SW480 (cell line): ENCODE data around the gene SNU13.
A peak's percentile ranks its signal among the peaks of the same experiment; 100 is the strongest.
"Not testable (repeated sequence)": the region's sequence is repeated elsewhere in the genome, so short reads cannot be mapped to it uniquely, and the experiment has no call there.

Source experiments
- DNase-seq: peaks from one replicate; pipeline ENCODE4 v3.0.0-alpha.2; 2016; ENCODE audit warnings: low spot score

The SNU13 gene

DNA sequence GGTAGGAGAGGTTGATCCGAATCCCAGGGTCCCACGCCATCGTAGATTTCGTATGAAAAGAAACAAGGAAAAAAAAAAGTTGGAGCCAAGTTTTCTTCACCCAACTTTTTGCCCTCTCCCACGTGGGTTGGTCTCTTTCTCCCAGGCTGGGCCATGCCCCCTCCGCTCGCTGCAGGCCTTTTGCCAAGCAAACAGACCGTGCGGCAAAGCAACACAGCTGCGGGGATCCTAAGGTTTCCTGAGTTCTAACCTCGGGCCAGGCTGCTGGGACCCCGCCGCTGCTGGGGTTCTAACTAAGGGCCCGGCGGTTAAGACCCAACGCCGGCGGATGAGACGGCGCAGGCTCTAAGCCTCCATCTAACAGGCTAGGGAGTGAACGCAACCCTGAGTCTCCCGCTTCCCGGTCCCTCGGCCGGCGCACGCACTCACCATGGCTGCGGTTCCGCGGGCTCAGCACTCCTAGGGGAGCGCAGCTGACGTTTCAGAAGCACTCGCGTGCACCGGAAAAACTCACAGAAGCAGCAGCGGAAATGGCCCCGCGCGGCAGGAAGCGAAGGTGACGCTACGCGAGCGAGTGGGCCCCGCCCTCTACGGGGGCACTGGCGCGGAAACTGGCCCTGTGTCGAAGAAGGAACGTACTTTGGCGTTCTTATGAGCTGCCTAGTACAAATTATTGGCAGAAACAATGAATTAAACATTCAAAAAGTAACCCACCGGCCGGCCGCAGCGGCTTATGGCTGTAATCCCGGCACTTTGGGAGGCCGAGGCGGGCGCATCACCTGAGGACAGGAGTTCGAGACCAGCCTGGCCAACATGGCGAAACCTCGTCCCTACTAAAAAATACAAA is at the start of gene SNU13:
SNU13 (minus strand) TSS at position 503 of the 847 bp plus-strand sequence; CDS start at position 432, 71 bp downstream.
- DNase-seq = peak; percentile 91

GRCh38 chr22:41733241-41733640 is 44.6 kb upstream of the SNU13 start:
- DNase-seq = not testable (repeated sequence)

DNA sequence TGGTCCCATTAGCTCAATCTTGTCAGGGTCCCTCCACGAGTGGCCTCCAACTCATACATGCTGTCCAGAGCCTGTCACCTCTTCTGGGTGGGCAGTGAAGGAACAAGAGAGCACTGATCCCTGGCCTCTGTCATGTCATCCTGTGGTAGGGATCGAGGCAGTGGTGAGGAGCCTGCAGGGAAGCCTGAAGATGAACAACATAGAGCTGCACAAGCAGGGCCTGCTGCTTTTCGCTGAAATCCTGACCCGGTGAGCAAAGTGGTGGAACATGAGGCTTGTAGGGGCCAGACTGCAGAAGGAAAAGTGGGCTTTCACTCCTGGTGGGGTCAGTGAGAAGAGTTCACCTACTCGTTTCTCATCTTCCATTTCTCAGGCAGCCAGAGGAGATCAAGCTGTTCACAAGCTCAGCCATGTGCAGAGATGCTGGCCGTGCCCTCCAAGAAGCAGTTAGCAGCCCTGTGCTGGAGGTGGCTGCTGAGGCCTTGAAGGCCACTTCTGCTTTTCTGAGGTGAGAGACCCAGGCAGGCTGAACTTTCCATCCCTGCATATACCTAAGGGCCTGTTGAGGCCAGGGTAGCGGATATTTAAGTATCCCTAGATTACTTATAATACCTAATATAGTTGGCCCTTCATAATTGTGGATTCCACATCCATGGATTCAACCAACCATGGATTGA is 43.6 kb upstream of the SNU13 start:
- no peak for DNase-seq

DNA sequence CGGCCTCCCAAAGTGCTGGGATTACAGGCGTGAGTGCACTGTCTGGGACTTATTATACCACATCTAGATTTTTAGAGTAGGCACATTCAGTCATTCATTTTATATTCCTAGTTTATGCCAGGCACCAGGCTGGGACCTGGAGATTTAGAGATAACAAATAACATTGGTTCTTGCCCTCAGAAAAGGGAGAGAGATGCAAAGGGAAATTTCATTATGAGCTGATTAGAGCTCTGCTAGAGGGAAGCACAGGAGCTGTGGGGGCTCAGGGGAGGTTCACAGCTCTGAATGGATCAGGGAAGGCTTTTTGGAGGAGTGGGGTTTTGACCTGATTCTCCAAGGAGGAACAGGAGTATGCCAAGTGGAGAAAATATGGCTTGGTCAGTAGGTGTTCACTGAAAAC is 42.9 kb upstream of the SNU13 start:
- no peak for DNase-seq

DNA sequence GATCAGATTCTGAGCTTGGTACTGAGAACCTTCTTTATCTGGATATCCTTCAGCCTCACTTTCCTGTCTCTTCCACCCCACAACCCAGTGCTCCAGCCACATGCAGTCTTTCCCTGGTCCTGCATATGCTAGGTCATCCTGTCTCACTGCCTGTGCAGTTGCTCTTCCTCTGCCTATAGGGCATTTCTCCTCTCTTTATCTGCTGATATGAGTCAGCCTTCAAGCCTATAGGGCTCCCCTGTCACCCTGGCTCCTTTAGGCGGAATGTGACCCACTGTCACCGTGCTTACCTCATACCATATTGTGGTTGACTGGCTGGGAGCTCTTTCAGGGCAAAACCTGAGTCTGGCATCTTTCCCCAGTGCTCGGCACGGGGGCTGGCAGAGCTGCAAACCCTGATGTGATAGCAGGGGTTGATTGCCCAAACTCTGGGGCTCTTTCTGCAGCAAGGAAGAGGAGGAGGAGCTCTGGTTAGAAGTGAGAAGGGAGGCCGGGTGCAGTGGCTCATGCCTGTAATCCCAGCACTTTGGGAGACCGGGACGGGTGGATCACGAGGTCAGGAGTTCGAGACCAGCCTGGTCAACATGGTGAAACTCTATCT is 36.9 kb upstream of the SNU13 start:
- peak; percentile 35 for DNase-seq

DNA sequence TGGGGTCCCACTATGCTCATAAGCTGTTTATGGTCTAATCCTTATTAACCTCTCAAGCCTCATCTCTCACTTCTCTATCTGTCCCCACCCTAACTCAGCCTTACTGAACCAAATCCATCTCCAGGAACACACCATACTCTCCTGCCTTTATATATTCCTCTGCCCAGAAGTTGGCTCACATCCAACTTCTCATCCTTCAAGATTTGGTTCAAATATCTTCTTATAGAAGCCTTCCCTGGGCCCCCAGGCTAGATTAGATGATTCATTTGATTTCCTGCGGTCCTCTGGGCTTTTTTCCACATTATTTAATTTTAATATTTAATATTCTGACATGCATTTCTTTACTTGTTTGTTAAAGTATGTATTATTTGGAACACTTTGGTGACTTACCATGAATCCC is 33.8 kb upstream of the SNU13 start:
- DNase-seq = no peak

DNA sequence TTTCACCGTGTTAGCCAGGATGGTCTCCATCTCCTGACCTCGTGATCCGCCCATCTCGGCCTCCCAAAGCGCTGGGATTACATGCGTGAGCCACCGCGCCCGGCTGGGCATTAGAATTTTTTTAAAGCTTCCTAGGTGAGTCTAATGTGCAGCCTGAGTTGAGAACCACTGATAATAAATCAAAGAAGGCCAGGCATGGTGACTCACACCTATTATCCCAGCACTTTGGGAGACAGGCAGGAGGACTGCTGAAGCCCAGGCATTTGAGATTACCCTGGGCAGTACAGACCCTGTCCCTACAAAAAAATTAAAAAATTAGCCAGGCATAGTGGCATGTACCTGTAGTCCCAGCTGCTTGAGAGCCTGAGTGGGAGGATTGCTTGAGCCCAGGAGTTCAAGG is 24.3 kb upstream of the SNU13 start:
- DNase-seq = peak; percentile 63

- no peak for DNase-seq
These were observed 20.7 kb upstream of the SNU13 start for GRCh38 chr22:41709341-41709740.

GRCh38 chr22:41702763-41703162 is 14.1 kb upstream of the SNU13 start:
- no peak for DNase-seq

- DNase-seq = no peak
These were observed 11.4 kb upstream of the SNU13 start for GRCh38 chr22:41700108-41700364.

GRCh38 chr22:41699264-41700107 is 10.8 kb upstream of the SNU13 start, which contains the start of gene MEI1:
Gene MEI1 (plus strand): TSS chr22:41699503. CDS start chr22:41699539, 36 bp downstream.
- DNase-seq = no peak

GRCh38 chr22:41697126-41697775 is 8.6 kb upstream of the SNU13 start:
- peak; percentile 77 for DNase-seq

GRCh38 chr22:41696703-41697102 is 8.0 kb upstream of the SNU13 start:
- DNase-seq = no peak

GRCh38 chr22:41695211-41695610 is 6.5 kb upstream of the SNU13 start:
- no peak for DNase-seq

DNA sequence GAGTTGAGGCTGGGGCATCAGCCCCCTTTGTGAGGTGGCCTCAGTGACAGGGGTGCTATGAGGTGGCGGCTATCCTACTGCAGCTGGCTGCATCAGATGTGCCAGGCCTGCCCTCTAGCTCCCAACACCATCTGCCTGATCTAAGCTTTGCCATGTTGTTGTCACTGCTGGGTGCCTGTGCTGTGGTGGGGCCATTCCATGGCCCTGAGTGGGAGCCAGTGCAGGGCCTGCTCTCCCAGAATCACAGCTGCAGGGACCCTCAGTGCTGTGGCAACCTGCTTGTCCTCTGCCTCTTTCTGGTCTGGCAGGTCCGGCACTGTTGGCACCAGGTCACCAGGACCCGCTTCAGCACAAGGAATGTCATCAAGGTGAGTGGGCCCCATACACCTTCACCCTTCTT is 1.8 kb upstream of the SNU13 start:
- no peak for DNase-seq

DNA sequence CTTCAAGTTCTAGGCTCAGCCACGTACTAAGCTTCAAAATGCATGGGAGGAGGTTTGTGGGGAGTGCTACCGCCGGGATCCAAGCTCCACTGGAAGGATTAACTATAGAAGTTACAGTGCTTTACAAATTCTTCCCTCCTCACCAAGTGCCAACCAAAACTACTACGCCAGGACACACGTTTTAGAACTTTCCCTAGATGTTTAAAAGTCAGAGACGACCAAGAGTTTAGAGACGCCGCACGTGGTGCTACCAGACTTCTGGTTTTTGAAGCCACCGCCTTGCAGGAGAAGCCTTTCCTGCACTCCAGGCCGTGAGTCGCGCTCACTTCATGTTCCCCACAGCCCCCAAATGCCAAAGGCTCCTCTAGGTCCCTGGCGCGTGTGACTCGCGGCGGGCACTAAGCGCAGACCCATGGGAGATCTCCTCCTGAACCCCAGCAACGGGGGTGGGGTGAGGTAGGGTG is 734 bp downstream of the SNU13 start:
- DNase-seq = peak; percentile 22

DNA sequence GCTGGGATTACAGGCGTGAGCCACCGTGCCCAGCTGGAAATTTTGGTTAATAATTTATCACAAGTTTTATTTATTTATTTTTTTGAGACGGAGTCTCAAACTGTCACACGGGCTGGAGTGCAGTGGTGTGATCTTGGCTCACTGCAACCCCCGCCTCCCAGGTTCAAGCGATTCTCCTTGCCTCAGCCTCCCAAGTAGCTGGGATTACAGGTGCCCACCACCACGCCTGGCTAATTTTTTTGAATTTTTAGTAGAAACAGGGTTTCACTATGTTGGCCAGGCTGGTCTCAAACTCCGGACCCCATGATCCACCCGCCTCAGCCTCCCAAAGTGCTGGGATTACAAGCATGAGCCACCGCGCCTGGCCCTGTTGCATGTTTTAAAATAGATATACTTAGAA is 1.8 kb downstream of the SNU13 start:
- DNase-seq = not testable (repeated sequence)

GRCh38 chr22:41684194-41684593 is 4.5 kb downstream of the SNU13 start:
- no peak for DNase-seq

- no peak for DNase-seq
These were observed 5.1 kb downstream of the SNU13 start for GRCh38 chr22:41683616-41684015.

GRCh38 chr22:41683052-41683451 is 5.6 kb downstream of the SNU13 start:
- DNase-seq = no peak

- peak; percentile 90 for DNase-seq
These were observed 6.4 kb downstream of the SNU13 start for GRCh38 chr22:41682033-41682807.
